Skeletal muscle cell (primary cell): ENCODE data around the gene GSTM5.
"Not testable (repeated sequence)": the region's sequence is repeated elsewhere in the genome, so short reads cannot be mapped to it uniquely, and the experiment has no call there.

Experiments
- DNase-seq: peaks from one replicate; pipeline ENCODE4 v3.0.0-alpha.2; 2010; ENCODE audit warnings: low read depth
- H3K4me3 ChIP-seq: 2 replicates; pipeline ENCODE4 v1.5.1; 2011; ENCODE audit warnings: low read depth, mild to moderate bottlenecking, control low read depth, low read length, moderate library complexity

Gene GSTM5

DNA sequence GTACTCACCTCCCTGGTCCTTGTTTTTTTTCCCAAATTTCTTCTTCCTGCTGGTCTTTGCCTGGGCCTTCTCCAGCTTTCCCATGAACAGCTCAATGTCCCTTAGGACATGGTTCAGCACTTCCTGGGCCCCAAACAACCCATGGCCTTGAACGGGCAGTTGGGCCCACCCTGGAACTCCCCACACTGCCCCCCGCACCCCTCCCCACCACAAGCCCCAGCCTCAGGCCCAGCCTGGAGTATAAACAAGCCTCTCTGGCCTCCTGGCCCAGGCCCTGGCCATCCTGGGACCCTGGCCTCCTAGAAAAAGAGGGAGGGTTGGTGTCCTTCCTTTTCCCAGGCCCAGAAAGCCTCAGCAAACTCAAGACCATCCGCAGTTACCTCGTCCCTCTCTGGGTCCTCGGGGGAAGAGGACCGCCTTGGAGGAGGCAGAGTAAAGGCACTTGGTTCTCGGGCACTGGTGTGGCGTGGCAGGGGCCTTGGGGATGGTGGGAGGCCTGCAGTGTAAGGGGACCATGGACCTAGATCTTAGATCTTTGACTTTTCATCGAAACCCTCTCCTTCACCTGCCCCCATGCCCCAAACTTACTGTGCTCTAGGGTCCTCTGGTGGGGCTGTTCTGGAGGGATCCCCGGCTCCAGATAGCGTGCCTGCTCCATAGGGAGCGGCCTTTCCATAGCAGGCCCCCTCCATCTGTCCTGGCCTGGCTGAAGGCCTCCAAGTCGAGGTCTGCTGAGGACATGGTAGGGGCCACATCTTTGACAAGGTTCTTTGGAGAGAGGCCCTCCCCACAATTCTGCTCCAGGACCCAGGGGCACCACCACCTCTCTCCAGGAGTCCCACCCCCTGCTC lies 46.1 kb downstream of the GSTM5 start:
- no peak for DNase-seq
- no peak overlapping the region for H3K4me3 ChIP-seq

DNA sequence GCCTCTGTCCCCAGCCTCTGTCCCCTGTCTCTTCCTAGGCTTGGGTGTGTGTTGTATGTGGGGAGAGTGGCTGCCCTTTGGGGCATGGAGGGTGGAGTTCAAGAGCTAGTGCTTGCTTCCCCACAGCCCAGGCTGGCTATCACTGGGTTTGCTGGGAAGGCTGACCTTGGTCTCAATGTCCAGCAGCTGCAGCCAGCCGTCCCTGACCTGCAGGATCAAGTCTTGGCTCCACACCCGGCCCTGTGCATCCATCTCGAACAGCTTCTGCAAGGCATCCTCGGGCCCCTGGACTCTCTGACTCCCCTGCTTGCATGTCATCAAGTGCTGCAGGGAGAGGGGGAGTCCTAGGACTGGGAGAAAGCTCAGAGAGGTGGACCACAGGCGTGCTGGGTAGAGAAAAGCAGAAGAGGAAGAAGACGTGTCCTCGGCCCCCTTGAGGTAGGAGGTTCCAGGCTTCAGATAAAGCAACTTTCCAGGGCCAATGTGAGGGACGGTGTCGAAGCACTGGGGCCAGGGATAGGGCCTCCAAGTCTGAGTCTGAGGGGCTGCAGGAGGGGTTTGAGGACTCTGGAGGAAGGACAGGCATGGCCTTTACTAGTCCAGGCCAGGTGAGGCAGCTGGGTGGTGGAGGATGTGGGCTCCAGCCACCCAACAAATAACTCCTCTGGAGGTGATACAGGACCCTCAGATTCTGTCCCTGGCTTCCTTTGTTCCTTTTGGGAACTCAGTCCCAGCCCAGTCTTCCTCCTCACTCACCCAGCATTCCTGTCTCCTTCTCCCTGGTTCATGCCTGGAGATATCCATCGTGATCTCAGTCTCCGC lies 47.7 kb downstream of the GSTM5 start:
- no peak for DNase-seq

GRCh38 chr1:109760581-109761226 lies 48.7 kb downstream of the GSTM5 start:
- DNase-seq = no peak
- H3K4me3 ChIP-seq = no peak overlapping the region

More for the DNA sequence above, 47.7 kb downstream of the GSTM5 start:
- no peak overlapping the region for H3K4me3 ChIP-seq

DNA sequence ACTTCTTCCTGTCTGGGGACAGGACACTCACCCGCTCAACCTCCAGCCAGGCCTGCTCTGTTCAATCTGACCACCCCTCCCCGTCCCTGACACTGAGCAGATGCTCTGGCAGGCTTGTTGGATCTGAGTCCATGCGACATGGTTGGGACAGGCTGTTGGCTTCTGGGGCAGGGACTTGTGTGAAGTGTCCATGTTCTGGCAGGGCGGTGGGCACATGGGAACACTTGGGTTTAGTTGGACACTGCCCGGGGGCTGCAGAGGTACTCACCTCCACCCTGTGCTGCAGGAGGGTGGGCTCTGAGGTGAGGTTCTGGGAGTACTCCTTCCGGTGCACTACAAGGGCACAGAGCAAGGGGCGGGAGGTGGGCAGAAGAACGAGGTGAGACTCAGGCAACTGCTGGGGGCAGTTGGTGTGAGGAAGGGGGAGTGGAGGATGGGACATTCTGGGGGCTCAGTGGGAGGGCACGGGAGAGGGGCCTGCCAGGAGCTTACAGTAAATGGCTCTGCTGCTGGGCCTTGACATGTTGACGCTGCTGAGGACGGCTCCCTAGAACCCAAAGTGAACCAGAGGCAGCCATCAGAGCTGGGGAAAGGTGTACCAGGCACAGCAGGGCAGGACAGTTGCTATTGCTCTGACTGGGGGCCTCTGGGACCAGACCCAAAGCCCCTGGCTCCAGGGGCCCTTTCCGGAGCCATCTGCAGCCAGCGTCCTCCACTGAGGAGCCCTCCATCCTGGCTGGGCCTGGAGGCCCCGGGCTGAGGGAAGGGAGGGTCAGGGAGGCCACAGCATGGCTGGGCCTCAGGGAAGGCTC lies 49.4 kb downstream of the GSTM5 start:
- DNase-seq = no peak

GRCh38 chr1:109762039-109762585 lies 50.1 kb downstream of the GSTM5 start:
- no peak for DNase-seq
- no peak overlapping the region for H3K4me3 ChIP-seq

More for the DNA sequence above, 49.4 kb downstream of the GSTM5 start:
- no peak overlapping the region for H3K4me3 ChIP-seq

DNA sequence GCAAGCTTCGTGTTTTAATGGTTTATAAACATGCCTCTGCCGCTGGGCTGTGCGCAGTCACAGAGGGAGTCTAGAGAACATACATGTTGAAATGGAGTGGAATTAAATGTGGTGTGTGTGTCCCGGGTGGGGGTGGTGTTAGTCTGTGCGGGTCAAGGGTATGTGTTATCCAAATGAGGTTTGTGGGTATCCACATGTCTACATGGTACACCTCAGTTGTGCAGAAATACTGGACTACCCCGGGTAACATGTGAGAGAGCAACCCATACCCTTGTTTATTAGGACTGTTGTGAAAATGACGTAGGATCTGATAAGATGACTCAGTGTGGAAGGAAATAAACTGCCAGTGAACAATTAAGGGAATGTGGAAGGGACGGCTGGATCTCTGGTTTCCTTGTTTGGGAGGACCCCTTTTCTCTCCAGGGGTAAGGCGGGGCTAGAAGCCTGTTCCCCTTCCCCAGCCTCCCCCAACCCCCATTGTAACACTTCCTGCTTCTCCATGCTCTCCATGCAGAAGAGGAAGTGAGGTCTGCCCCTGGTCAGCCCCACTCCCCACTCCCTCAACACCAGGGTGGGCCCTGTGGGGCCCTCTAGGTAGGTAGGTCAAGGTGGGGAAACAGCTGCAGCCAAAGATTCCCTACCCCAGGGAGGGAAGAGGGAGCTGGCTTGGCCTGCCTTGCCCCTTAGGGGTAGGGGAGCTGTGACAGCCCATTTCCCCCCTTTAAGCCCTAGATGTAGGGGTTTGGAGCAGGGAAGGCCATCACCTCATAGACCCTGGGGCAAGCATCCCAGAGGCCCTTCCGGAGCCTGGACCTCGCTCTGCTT lies 51.0 kb downstream of the GSTM5 start:
- no peak overlapping the region for H3K4me3 ChIP-seq
- DNase-seq = no peak

DNA sequence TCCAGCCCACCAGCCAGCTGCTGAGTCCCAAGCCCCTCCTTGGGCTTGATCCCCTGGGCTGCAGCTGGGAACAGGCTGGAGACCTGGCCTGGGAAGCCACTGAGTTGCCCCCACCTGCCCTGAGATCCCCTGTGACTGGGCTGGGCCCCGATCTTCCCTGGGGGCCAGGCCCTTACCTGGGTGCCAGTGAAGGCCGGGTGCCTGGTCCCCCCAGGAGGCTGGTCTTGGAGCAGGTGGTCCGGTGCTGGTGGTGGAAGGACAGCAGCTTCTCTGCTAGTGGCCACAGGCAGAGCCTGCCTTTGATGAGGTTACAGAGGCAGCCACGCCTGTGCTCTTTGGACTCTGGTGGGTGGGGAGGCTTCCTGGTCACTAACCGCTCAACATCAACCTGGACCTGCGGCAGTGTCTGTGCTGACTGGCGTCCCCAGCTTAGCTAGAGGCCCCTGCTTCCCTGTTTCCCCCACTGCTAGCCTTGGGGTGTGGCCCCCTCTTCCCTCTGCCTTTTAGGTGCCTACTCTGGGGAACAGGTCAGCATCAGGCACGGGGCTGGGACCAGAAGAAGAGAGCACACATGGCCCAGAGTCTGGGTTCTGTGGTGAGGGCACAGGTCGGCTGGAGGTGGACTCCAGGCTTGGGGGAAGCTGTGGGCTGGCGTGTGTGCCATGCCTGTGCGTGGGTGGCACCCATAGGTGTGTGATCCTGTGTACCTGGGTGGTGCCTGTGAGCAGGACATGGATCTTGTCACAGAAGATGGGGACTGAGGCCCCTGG lies 51.8 kb downstream of the GSTM5 start, which contains the start of gene EPS8L3:
EPS8L3 (minus strand) TSS at position 278 of the 770 bp plus-strand sequence. CDS start 2,174 bp downstream, outside the sequence.
- no peak for DNase-seq
- H3K4me3 ChIP-seq = no peak within 1 kb of the TSS

DNA sequence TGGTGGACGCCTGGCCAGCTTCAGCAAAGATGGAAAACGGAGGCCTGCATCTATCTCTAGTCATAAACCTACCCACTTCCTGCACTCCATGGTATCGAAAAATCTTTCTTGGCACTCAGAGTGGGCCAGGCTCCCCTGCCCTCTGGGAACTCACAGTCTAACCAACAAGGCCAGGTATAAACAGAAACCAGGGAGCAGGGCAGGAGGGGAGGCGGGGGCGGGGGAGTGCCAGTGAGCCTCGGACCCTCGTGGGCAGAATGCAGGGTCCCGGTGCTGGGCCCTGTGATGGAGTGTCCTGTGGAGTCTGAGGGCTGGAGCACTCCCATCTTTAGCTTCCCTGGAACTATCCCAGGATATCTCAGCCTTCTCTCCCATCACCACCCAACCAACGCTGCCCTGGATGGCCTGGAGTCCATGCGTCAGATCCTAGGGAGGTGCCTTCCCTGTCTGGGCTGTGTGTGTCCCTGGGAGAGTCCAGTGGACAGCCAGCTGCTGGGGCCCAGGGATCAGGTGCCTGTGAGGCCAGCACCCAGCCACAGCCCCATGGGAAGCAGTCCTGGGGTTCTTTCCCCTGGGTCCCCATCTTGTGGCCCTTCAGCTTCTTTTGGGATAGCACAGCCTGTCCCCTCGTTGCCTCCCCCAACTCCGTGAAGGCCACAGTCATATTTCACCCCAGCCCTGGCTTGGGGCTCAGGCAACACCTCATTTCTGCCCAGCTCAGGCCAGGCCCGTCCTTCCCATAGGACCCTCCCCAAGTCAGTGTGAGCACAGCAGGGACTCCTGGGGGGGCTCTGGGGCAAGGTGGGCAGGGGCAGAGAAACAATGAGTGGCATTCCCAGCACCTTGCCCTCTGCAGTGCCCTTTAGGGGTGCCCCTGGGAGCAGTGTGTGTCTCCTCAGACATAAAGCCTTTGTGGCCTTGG lies 52.8 kb downstream of the GSTM5 start:
- no peak overlapping the region for H3K4me3 ChIP-seq
- no peak for DNase-seq

DNA sequence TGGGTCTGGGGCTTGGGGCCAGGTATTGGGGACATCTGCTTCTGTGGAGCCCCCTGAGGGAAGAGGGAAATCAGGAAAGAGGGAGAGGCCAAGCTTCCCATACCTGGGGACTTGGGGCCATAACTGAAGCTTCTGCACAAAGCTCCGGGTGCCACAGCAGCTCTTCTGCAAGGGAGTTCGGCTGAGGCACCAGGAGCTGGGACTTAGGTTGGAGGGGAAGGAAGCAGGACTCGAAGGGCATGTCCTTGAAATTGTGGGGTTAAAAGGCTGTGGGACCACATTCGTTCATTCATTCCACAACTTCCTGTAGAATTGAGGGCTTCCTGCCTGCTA lies 53.4 kb downstream of the GSTM5 start:
- no peak for DNase-seq
- H3K4me3 ChIP-seq = no peak overlapping the region

DNA sequence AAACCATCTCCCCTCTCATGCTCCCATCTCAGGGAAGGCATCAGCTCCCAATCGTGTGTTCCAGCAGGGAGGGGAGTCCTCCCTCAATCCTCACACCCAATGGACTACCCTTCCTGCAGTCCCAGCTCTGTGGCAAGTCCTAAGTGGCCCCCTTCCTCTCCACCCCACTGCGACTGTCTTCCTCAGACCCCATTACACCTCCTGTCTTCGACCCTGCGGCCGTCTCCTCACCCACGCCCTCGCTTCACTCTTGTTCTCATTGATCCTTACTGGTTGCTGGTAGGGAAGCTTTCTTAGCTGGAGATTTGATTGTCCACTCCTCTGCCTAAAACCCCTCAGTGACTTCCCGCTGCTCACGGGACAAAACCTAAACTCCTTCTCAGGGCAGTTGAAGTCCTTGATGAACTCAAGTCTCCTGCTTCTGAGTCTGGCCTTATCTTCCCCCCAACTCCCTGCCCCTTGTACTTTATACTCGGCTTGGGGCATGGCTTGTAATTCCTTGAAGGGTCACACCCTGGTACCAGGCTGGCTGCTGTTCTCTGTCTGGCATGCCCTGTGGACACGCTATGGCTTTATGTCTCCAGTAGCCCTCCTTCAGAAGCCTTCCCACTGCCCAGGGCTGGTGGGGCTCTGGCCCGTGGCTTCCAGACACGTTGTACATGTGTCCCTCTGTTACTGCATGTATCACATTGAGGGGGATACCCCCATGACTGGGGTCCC lies 54.0 kb downstream of the GSTM5 start:
- no peak for DNase-seq
- no peak overlapping the region for H3K4me3 ChIP-seq

DNA sequence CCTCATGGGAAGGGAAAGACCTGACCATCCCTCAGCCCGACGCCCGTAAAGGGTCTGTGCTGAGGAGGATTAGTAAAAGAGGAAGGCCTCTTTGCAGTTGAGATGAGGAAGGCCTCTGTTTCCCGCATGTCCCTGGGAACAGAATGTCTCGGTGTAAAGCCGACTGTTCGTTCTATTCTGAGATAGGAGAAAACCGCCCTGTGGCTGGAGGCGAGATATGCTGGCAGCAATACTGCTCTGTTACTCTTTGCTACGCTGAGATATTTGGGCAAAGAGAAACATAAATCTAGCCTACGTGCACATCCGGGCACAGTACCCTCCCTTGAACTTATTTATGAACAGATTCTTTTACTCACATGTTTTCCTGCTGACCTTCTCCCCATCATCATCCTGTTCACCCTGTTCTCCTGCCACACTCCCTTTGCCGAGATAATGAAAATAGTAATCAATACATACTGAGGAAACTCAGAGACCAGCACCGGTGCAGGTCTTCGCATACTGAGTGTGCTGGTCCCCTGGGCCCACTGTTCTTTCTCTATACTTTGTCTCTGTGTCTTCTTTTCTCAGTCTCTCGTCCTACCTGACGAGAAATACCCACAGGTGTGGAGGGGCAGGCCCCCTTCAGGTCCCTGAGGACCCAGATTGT lies 55.1 kb downstream of the GSTM5 start:
- DNase-seq, H3K4me3 ChIP-seq: not testable (repeated sequence)
